Loucy (cell line): ENCODE measurements around the gene TYRO3.
"Not testable (repeated sequence)": the region's sequence is repeated elsewhere in the genome, so short reads cannot be mapped to it uniquely, and the experiment has no call there.

Source experiments
- H2AFZ ChIP-seq: fragments of 200-600 bp; sonication (generic); 2 replicates; pipeline ENCODE4 v1.6.0; 2016; ENCODE audit warnings: antibody characterized with exemption, mild to moderate bottlenecking, low read length, moderate library complexity
- H3F3A ChIP-seq: fragments of 200-600 bp; 2 replicates; pipeline ENCODE4 v1.6.0; 2016; ENCODE audit warnings: antibody characterized with exemption, low read depth, mild to moderate bottlenecking
- H3K27me3 ChIP-seq: fragments of 200-600 bp; sonication (generic); 2 replicates; pipeline ENCODE4 v1.6.1; 2014; ENCODE audit warnings: low read length, mild to moderate bottlenecking; ENCODE audit not compliant: insufficient read depth, poor library complexity, severe bottlenecking
- H3K36me3 ChIP-seq: fragments of 200-600 bp; sonication (generic); 2 replicates; pipeline ENCODE4 v1.6.1; 2016; ENCODE audit warnings: low read length; ENCODE audit not compliant: insufficient read depth
- H3K4me1 ChIP-seq: fragments of 200-600 bp; sonication (generic); 2 replicates; pipeline ENCODE4 v1.5.1; 2014; ENCODE audit warnings: low read length, mild to moderate bottlenecking; ENCODE audit not compliant: insufficient read depth, poor library complexity, severe bottlenecking
- H3K4me2 ChIP-seq: fragments of 200-600 bp; sonication (generic); 2 replicates; pipeline ENCODE4 v1.6.0; 2014; ENCODE audit warnings: antibody characterized with exemption, low read length, low read depth, mild to moderate bottlenecking; ENCODE audit not compliant: poor library complexity, severe bottlenecking
- H3K4me3 ChIP-seq: fragments of 200-600 bp; sonication (generic); 2 replicates; pipeline ENCODE4 v1.5.1; 2014; ENCODE audit warnings: low read length, mild to moderate bottlenecking, mixed read lengths; ENCODE audit not compliant: poor library complexity, severe bottlenecking
- H3K79me2 ChIP-seq: fragments of 200-600 bp; sonication (generic); 2 replicates; pipeline ENCODE4 v1.6.1; 2014; ENCODE audit warnings: low read length; ENCODE audit not compliant: insufficient read depth
- H3K9ac ChIP-seq: fragments of 200-600 bp; sonication (generic); 2 replicates; pipeline ENCODE4 v1.6.0; 2014; ENCODE audit warnings: mild to moderate bottlenecking, low read depth, low read length, moderate library complexity; ENCODE audit not compliant: poor library complexity, severe bottlenecking
- H3K9me2 ChIP-seq: fragments of 200-600 bp; sonication (generic); replicated peaks from 2 replicates; pipeline ENCODE4 v1.6.1; 2016; ENCODE audit warnings: low read depth, low read length, mixed read lengths
- H3K9me3 ChIP-seq: fragments of 200-600 bp; sonication (generic); 2 replicates; pipeline ENCODE4 v1.6.1; 2014; ENCODE audit warnings: mild to moderate bottlenecking, antibody characterized with exemption, low read length, low read depth; ENCODE audit not compliant: insufficient read depth
- H4K20me1 ChIP-seq: fragments of 200-600 bp; sonication (generic); 2 replicates; pipeline ENCODE4 v1.6.0; 2014; ENCODE audit warnings: antibody characterized with exemption, low read length, mild to moderate bottlenecking; ENCODE audit not compliant: insufficient read depth, poor library complexity, severe bottlenecking
- CTCF ChIP-seq: fragments of 200-600 bp; sonication (generic); conservative IDR thresholded peaks from 2 replicates; pipeline ENCODE4 v1.5.1; 2014; ENCODE audit warnings: mild to moderate bottlenecking, antibody characterized with exemption, low read length
- EZH2phosphoT487 ChIP-seq: fragments of 200-600 bp; IDR thresholded peaks from 2 replicates; pipeline ENCODE4 v1.6.1; 2018; ENCODE audit warnings: antibody characterized with exemption, mild to moderate bottlenecking, moderate library complexity, borderline replicate concordance

The TYRO3 gene

GRCh38 chr15:41583795-41584194 is 24.8 kb downstream of the TYRO3 start:
- Histone ChIP-seq H3K4me3 (no peak overlapping the region), H3F3A (no peaks in the 10 kb centered on the region), H3K4me2 (no peak overlapping the region), H3K36me3 (no peaks in the 10 kb centered on the region), H3K4me1 (no peaks in the 10 kb centered on the region), H3K27me3 (no peaks in the 10 kb centered on the region), H4K20me1 (no peaks in the 10 kb centered on the region), H3K79me2 (no peaks in the 10 kb centered on the region), H3K9ac (no peak overlapping the region), H3K9me2 (no peaks in the 10 kb centered on the region), H2AFZ (no peak overlapping the region), H3K9me3 (no peaks in the 10 kb centered on the region)
- TF ChIP-seq EZH2phosphoT487, result no peak
- TF ChIP-seq CTCF, result no peak

GRCh38 chr15:41584636-41585126 is 25.7 kb downstream of the TYRO3 start:
- Histone ChIP-seq H3K9ac (no peak overlapping the region), H4K20me1 (no peaks in the 10 kb centered on the region), H3K27me3 (no peaks in the 10 kb centered on the region), H2AFZ (no peak overlapping the region), H3K4me3 (no peak overlapping the region), H3K9me3 (no peaks in the 10 kb centered on the region), H3F3A (no peaks in the 10 kb centered on the region), H3K4me2 (no peak overlapping the region), H3K9me2 (no peaks in the 10 kb centered on the region), H3K4me1 (no peaks in the 10 kb centered on the region), H3K36me3 (no peaks in the 10 kb centered on the region), H3K79me2 (no peaks in the 10 kb centered on the region)
- TF ChIP-seq EZH2phosphoT487 (no peak), CTCF (no peak)

GRCh38 chr15:41585127-41586047 is 26.4 kb downstream of the TYRO3 start:
- Histone ChIP-seq H3K36me3 (no peaks in the 10 kb centered on the region), H3K4me1 (no peaks in the 10 kb centered on the region), H3K79me2 (no peaks in the 10 kb centered on the region), H3F3A (no peaks in the 10 kb centered on the region), H2AFZ (no peak overlapping the region), H3K9me2 (no peaks in the 10 kb centered on the region), H3K9ac (no peak overlapping the region), H3K4me3 (no peak overlapping the region), H3K4me2 (no peak overlapping the region), H3K27me3 (no peaks in the 10 kb centered on the region), H3K9me3 (no peaks in the 10 kb centered on the region), H4K20me1 (no peaks in the 10 kb centered on the region)
- TF ChIP-seq CTCF, result no peak
- no peak for TF ChIP-seq EZH2phosphoT487

GRCh38 chr15:41586531-41587282 is 27.7 kb downstream of the TYRO3 start:
- not testable (repeated sequence) for H3K4me1 ChIP-seq, H4K20me1 ChIP-seq, H3K9ac ChIP-seq, H2AFZ ChIP-seq, H3K4me2 ChIP-seq, H3K9me3 ChIP-seq, H3K4me3 ChIP-seq, H3K79me2 ChIP-seq, H3K27me3 ChIP-seq, H3F3A ChIP-seq, H3K36me3 ChIP-seq, H3K9me2 ChIP-seq

- H3F3A ChIP-seq, H3K9ac ChIP-seq, H3K4me1 ChIP-seq, H3K9me3 ChIP-seq, H3K79me2 ChIP-seq, H3K36me3 ChIP-seq, H4K20me1 ChIP-seq, H3K4me3 ChIP-seq, H3K4me2 ChIP-seq, H3K9me2 ChIP-seq, H2AFZ ChIP-seq, H3K27me3 ChIP-seq: not testable (repeated sequence)
Observed at GRCh38 chr15:41589018-41589417, 30.0 kb downstream of the TYRO3 start.
